ENCODE measurements around the gene GPC6.

- TF ChIP-seq ZBTB17 (tag by site-specific recombination; IDR thresholded peaks at IDR 0.05) (no peak), CTCF (tag by site-specific recombination; IDR thresholded peaks at IDR 0.05) (no peak), ZNF423 (tag by site-specific recombination; IDR thresholded peaks at IDR 0.05) (no peak), ZNF23 (tag by site-specific recombination; IDR thresholded peaks at IDR 0.05; ENCODE audit: borderline replicate concordance) (no peak), ZNF747 (tag by site-specific recombination; IDR thresholded peaks at IDR 0.05) (no peak), SP7 (tag by site-specific recombination; IDR thresholded peaks at IDR 0.05) (0 out of 2 replicates have a peak, but pooled peaks have one; percentile 15), ZNF138 (tag by site-specific recombination; IDR thresholded peaks at IDR 0.05; ENCODE audit: borderline replicate concordance) (no peak), TSHZ1 (tag by site-specific recombination; IDR thresholded peaks at IDR 0.05; ENCODE audit: borderline replicate concordance) (no peak)
- TF ChIP-seq, protein P1, sequence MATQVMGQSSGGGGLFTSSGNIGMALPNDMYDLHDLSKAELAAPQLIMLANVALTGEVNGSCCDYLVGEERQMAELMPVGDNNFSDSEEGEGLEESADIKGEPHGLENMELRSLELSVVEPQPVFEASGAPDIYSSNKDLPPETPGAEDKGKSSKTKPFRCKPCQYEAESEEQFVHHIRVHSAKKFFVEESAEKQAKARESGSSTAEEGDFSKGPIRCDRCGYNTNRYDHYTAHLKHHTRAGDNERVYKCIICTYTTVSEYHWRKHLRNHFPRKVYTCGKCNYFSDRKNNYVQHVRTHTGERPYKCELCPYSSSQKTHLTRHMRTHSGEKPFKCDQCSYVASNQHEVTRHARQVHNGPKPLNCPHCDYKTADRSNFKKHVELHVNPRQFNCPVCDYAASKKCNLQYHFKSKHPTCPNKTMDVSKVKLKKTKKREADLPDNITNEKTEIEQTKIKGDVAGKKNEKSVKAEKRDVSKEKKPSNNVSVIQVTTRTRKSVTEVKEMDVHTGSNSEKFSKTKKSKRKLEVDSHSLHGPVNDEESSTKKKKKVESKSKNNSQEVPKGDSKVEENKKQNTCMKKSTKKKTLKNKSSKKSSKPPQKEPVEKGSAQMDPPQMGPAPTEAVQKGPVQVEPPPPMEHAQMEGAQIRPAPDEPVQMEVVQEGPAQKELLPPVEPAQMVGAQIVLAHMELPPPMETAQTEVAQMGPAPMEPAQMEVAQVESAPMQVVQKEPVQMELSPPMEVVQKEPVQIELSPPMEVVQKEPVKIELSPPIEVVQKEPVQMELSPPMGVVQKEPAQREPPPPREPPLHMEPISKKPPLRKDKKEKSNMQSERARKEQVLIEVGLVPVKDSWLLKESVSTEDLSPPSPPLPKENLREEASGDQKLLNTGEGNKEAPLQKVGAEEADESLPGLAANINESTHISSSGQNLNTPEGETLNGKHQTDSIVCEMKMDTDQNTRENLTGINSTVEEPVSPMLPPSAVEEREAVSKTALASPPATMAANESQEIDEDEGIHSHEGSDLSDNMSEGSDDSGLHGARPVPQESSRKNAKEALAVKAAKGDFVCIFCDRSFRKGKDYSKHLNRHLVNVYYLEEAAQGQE (tag by site-specific recombination; IDR thresholded peaks at IDR 0.05), result no peak
Measured at GRCh38 chr13:94079876-94080275, 853.3 kb downstream of the GPC6 start.
